Adrenal gland (tissue), 5 donors: ENCODE results near the gene GRK1.

ENCODE experiments used
- CTCF ChIP-seq, 6 experiments: fragments of 450-650 bp in 4 of 6; fragments of 200-600 bp in 2 of 6; sonication (generic) in 1 of 6; IDR thresholded peaks; 1 replicate in 5 of 6; 2 replicates in 1 of 6; pipeline versions ENCODE4 v1.5.1 to v1.8.0; 2016 to 2021; ENCODE audit warnings: antibody characterized with exemption in 6 of 6, mild to moderate bottlenecking in 2 of 6, moderate library complexity in 1 of 6
- POLR2A ChIP-seq, 2 donors: fragments of 450-650 bp; IDR thresholded peaks; one replicate each; pipeline ENCODE4 v1.6.1; 2017; ENCODE audit warnings: antibody characterized with exemption in 2 of 2, mild to moderate bottlenecking in 2 of 2, moderate library complexity in 1 of 2
- donor health status: DM: no; HTN: no; CAD: no.

DNA sequence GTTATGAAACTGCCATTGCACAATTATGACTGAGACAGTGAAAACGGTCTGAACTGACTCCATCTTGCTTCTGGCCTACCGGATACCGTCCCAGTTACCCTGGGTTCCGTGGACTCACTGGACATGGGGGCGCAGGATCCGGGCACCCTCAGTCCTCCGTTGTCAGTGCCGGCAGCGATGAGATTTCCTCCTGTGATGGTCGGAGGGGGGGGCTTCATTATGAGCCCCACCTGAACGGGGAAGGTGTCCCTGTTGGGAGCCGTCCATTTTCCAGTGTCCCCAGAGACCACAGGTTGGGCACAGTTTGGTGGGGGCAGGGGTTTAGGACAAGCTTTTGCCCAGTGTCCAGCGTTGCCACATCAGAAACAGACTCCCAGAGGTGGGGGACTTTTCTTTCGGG, 115.5 kb downstream of the GRK1 start:
- TF ChIP-seq CTCF (IDR thresholded peaks at IDR 0.05) (no peak), POLR2A (IDR thresholded peaks at IDR 0.05) (no peak)
